ENCODE data around the gene AMOT.

The AMOT gene

DNA sequence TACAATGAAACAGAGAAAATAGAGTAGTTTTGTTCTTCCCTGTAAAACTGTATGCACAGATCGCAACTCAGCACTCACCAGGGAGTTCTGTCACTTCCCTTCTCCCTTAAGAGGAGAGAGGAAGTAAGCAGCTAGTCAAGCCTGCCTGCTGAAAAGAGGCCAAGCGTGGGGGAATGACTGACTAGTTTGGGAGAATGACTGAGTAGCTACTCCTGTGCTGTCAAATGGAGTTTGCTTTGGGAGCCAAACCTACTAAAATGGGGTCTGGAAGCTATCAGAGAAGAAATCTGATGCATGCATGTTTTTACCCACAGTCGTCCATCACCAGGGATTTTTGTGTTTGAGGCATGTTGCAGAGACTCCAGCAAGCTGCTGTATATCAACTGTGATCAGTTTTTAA is 106.3 kb downstream of the AMOT start:
- no peak for DNase-seq

- DNase-seq, result no peak
Observed at GRCh38 chrX:112731793-112732192, 108.8 kb downstream of the AMOT start.
